Myometrial cell (primary cell): ENCODE results near the gene TMIE. TPM values are rescaled to one million over a fixed set of nuclear protein-coding genes. Genes with fewer than 3 reads are reported as not detected.

Source experiments
- total RNA-seq: library from RNA; depleted of rRNA; stranded (reverse); fragments of >200 nt; gene quantifications from 2 replicates; pipeline ENCODE4 v1.2.3, GENCODE V29; 2015

The TMIE gene, protein sequence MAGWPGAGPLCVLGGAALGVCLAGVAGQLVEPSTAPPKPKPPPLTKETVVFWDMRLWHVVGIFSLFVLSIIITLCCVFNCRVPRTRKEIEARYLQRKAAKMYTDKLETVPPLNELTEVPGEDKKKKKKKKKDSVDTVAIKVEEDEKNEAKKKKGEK
- total RNA-seq, result not detected in 2 replicates

DNA sequence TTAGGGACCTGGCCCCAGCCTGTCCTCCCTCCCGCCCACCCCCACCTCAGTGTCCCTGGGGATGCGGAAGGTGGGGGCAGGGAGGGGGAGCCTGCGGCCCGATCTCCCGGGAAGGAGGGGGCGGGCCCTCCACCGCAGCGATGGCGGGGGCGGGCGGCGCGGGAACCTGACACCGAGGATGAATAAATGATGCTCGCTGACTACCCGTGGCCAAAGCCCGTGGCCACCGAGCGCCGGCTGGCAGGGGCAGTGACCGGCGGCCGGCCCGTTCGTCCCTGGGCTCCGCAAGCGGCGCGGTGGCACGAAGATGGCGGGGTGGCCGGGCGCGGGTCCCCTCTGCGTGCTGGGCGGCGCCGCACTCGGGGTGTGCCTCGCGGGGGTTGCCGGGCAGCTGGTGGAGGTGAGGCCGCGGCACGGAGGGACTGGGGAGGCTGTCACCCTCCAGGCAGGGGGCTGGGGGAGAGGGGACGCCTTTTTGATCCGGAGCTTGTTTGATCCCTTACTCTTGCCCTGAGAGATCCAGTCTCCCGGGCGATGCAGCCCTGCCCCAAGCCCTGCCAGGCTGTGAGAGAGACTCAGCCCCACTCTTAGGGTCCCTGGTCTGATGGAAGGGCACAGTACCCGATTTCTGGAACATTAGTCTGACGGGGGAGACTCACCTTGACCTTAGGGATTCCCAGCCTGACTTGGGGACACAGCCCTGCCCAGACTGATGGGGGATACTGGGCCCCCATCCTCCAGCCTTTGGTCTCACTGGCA is at the start of gene TMIE:
TSS of gene TMIE (plus strand) at position 212 of the 759 bp plus-strand sequence. CDS start at position 308, 96 bp downstream.

DNA sequence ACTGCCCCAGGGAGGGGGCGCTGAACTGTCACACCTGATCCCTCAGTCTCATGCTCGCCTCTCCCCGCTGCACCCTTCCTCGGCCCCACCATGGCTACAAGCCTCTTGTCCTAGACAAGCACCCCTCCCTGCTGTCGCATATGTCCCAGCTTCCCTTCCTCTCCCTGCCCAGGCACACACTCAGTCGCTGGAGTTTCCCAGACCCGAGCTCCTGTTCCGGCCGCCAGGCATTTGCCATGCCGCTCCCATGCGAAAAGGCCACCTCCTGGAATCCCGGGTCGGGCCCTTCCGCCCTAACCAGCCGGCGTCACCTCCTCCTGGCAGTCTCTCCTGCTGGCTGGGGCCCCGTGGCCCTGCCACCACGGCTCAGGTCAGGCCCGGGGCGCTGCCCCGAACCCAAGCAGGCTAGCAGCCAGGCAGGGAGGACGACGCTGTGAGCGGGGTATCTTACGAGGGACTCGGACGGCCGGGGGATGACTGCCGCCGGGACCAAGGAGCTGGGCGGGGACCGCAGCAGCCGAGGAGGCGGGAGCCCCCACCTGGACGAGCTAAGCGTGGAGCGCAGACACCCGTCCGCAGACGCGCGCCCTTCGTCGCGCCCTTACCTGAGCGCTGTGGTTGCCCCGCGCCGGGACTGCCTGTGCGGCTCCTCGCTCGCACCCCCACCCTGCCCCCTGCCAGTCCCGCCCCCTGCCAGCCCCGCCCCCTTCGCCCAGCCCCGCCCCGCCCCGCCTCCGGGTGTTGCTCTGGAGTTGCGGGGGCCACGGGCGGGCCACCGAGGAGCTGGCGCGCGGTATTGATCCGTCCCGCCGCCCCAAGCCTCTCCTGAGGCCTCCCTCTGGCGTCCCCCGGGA is 7.9 kb upstream of the TMIE start, which contains the start of gene ALS2CL:
TSS of gene ALS2CL (minus strand) at position 642 of the 854 bp plus-strand sequence. CDS start 4,239 bp downstream, outside the sequence.

DNA sequence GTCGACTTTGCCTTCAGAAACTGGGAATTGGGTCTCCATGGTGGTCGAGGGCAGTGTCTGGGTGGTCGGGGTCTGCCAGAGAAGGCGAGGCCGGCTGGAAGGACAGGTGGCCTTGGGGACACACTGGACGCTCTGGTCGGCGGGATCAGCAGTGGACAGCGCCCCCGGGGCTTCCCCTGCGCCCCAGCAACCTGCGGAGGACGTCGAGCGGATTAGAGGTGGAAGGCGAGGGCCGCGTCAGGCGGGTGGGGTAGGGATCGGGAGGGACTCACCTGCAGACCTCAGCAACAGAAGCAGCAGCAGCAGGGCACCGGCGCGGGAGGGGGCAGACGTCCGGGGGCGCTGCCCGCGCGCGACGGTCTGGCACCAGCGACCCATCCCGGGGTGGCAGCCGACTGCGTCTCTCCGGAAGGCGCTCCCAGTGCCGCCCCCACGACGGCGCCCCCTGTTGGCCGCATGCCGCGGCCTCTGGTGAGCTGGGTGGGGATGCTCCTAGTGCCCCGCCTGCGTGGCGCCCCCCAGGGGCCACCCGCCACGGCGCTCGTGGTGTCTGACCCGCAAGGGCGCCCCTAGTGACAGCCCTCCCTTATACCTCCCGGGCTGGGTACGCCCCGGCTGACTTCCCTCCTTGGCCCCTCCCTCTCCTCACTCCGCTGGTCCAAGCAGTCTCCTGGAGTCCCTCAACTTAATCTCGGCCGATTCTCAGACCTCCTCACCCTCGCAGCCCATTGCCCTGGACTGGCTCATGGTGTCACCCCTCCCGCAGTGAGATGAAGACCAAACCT is 16.4 kb downstream of the TMIE start, which contains the start of gene PRSS50:
TSS of gene PRSS50 (minus strand) at position 423 of the 785 bp plus-strand sequence. CDS start at position 378, 45 bp downstream.

Other genes starting within 250 kb of the TMIE start
- gene LTF, start 236.5 kb upstream of the TMIE start, total RNA-seq, result not detected in 2 replicates
- gene RTP3, start 203.4 kb upstream of the TMIE start, total RNA-seq, result not detected in 2 replicates
- 0.18 TPM in 1 of 2 replicates, not detected in the other for gene LRRC2, start 135.1 kb upstream of the TMIE start, total RNA-seq
- not detected in 2 replicates for gene FAM240A, start 88.9 kb upstream of the TMIE start, total RNA-seq
- 1.8 and 2.3 TPM in 2 replicates for gene ALS2CL, start 7.7 kb upstream of the TMIE start, total RNA-seq
- gene PRSS50, start 16.5 kb downstream of the TMIE start, total RNA-seq, result not detected in 2 replicates
- gene MYL3, start 162.1 kb downstream of the TMIE start, total RNA-seq, result not detected in 2 replicates
- 1.4 and 1.6 TPM in 2 replicates for gene PTH1R, start 176.3 kb downstream of the TMIE start, total RNA-seq